ENCODE results near the gene SMC4. TPM values are rescaled to one million over a fixed set of nuclear protein-coding genes. Genes with fewer than 3 reads are reported as not detected.

Gene SMC4
- total and polyA plus RNA-seq, 7 experiments from 2014 or later: 30.1 to 185 (median 43.6) TPM

DNA sequence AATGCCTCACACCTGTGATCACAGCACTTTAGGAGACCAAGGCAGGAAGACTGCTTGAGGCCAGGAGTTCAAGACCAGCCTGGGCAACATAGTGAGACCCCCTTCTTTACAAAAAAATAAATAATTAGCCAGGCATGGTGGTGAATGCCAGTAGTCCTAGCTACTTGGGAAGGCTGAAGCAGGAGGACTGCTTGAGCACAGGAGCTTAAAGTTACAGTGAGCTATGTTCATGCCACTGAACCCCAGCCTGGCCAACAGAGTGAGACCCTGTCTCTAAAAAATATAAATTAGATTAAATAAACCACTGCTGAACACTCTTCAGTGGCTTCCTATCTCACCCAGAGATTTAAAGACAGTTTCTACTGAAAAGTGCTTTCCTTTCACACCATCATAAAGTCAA is 6.7 kb upstream of the SMC4 start:
- no peak overlapping the region for H3K27ac ChIP-seq (ENCODE audit: low read depth, low read length)
- Mint-ChIP-seq H3K4me3 (no peak overlapping the region), H3K27me3 (no peaks in the 10 kb centered on the region), H3K9me3 (no peaks in the 10 kb centered on the region), H3K36me3 (peaks cover 0 to 19% (median 7%) of the 10 kb centered on the region in 5 donors), H3K4me1 (peaks cover 7 to 28% (median 20%) of the 10 kb centered on the region in 7 donors), H3K27ac (no peak overlapping the region)
- no peaks in the 10 kb centered on the region for H3K36me3 ChIP-seq (ENCODE audit: control insufficient read depth in 2 of 3, insufficient read depth in 3 of 3, low read length in 3 of 3)
- no peak for DNase-seq
- peaks cover 0 to 2% of the 10 kb centered on the region in 2 donors for H3K4me1 ChIP-seq (ENCODE audit: control insufficient read depth in 2 of 2, insufficient read depth in 2 of 2, low read length in 2 of 2)
- H3K27me3 ChIP-seq (ENCODE audit: control insufficient read depth in 2 of 2, insufficient read depth in 2 of 2, low read length in 2 of 2): no peaks in the 10 kb centered on the region
- intact Hi-C loops (cut with micrococcal nuclease): no loop called here
- POLR2A ChIA-PET: no interaction called here
- no peak overlapping the region for H3K4me3 ChIP-seq (ENCODE audit: low read length)
- no peak for ATAC-seq
- no peaks in the 10 kb centered on the region for H3K9me3 ChIP-seq (ENCODE audit: control insufficient read depth in 2 of 3, low read length in 3 of 3)
- CTCF ChIA-PET: no interaction called here

DNA sequence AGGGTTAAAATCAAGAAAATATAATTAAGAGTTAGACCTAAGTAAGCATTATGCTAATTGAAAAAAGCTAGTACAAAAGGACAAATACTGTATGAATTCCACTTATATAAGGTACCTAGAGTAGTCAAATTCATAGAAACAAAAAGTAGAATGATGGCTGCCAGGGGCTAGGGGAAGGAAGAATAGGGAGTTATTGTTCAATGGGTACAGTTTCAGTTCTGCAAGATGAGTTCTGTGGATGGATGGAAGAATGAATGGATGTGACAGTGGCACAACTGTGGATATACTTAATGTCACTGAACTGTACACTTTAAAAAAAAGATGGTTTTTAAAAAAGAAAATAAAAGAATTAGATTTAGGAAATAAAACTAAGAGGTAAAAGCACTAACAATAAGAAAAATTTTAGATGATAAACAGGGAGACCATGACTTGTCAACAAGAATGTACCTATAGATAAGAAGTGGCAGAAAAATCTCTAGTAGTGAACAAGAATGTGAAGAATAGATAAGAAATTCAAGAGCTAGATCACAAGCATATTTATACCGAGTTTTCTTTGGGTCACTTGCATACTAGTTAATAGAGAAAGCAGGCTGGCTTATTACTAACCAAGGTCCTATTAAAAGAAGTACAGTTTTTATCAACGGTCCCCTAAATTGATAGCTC is 6.0 kb upstream of the SMC4 start:
- no peak overlapping the region for H3K27ac Mint-ChIP-seq
- no peaks in the 10 kb centered on the region for H3K27me3 ChIP-seq (ENCODE audit: control insufficient read depth in 2 of 2, insufficient read depth in 2 of 2, low read length in 2 of 2)
- H3K27ac ChIP-seq (ENCODE audit: low read depth, low read length): no peak overlapping the region
- no peaks in the 10 kb centered on the region for H3K27me3 Mint-ChIP-seq
- no peak overlapping the region for H3K4me3 ChIP-seq (ENCODE audit: low read length)
- DNase-seq (no peak), ATAC-seq (no peak)
- intact Hi-C loops (cut with micrococcal nuclease): no loop called here
- peaks cover 0 to 19% (median 5%) of the 10 kb centered on the region in 5 donors for H3K36me3 Mint-ChIP-seq
- CTCF ChIA-PET: no interaction called here
- H3K4me3 Mint-ChIP-seq: no peak overlapping the region
- H3K36me3 ChIP-seq (ENCODE audit: control insufficient read depth in 2 of 3, insufficient read depth in 3 of 3, low read length in 3 of 3): no peaks in the 10 kb centered on the region
- H3K4me1 ChIP-seq (ENCODE audit: control insufficient read depth in 2 of 2, insufficient read depth in 2 of 2, low read length in 2 of 2): peaks cover 6 to 9% of the 10 kb centered on the region in 2 donors
- H3K9me3 ChIP-seq (ENCODE audit: control insufficient read depth in 2 of 3, low read length in 3 of 3): no peaks in the 10 kb centered on the region
- H3K4me1 Mint-ChIP-seq: peaks cover 10 to 29% (median 25%) of the 10 kb centered on the region in 7 donors
- POLR2A ChIA-PET: interaction anchor here (0.7 kb wide), 1 partner anchor 827 kb away, joined by 4 read pairs; no protein-coding TSS in a partner anchor
- no peaks in the 10 kb centered on the region for H3K9me3 Mint-ChIP-seq

DNA sequence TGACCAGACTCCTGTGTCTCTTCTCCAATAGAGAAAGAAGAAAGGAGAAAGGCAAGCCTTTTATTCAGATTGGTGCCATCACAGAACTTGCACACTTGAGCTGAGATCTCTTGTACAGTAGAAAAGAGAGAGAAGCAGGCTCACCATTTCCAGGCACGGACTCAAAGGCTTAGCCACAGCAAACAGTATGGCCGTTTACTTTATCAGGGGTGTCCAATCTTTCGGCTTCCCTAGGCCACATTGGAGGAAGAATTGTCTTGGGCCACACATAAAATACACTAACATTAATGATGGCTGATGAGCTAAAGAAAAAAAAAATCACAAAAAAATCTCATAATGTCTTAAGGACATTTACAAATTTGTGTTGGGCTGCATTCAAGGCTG is 5.4 kb upstream of the SMC4 start:
- Mint-ChIP-seq H3K27ac (no peak overlapping the region), H3K9me3 (peaks cover 0 to under 1% (median 0%) of the 10 kb centered on the region in 11 donors), H3K36me3 (peaks cover 0 to 19% (median 7%) of the 10 kb centered on the region in 5 donors), H3K4me3 (no peak overlapping the region), H3K27me3 (peaks cover 0 to under 1% (median 0%) of the 10 kb centered on the region in 5 donors), H3K4me1 (peaks cover 15 to 33% (median 29%) of the 10 kb centered on the region in 7 donors)
- peaks cover 7 to 11% of the 10 kb centered on the region in 2 donors for H3K4me1 ChIP-seq (ENCODE audit: control insufficient read depth in 2 of 2, insufficient read depth in 2 of 2, low read length in 2 of 2)
- ChIA-PET POLR2A (interaction anchor here (0.7 kb wide), 1 partner anchor 827 kb away, joined by 4 read pairs; no protein-coding TSS in a partner anchor), CTCF (interaction anchor here (0.9 kb wide), 1 partner anchor 20 kb away, joined by 3 read pairs; no protein-coding TSS in a partner anchor)
- H3K9me3 ChIP-seq (ENCODE audit: control insufficient read depth in 2 of 3, low read length in 3 of 3): no peaks in the 10 kb centered on the region
- no peak overlapping the region for H3K4me3 ChIP-seq (ENCODE audit: low read length)
- no peaks in the 10 kb centered on the region for H3K36me3 ChIP-seq (ENCODE audit: control insufficient read depth in 2 of 3, insufficient read depth in 3 of 3, low read length in 3 of 3)
- no peaks in the 10 kb centered on the region for H3K27me3 ChIP-seq (ENCODE audit: control insufficient read depth in 2 of 2, insufficient read depth in 2 of 2, low read length in 2 of 2)
- ATAC-seq: no peak
- H3K27ac ChIP-seq (ENCODE audit: low read depth, low read length): no peak overlapping the region
- intact Hi-C loops (cut with micrococcal nuclease): no loop called here
- DNase-seq: no peak

DNA sequence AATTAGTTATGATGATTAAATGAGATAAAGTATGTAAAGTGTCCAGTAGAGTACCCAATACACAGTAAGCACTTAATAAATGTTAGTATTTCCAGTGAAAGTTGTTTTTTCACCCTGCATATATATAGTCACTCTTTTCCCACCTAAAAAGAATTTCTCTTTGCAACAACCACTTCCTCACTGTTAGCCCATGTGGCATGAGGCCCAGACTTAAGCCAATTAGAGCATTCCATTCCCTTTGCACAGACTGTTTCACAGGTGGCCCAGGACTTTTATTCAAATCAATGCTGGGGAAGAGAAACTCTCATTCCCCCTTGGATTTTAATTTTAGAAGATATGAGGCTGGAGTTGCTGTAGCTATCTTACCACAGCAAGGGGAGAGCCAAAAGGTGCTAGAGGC is 4.2 kb upstream of the SMC4 start:
- ChIA-PET POLR2A (no interaction called here), CTCF (interaction anchor here (0.9 kb wide), 1 partner anchor 18 kb away, joined by 4 read pairs; no protein-coding TSS in a partner anchor)
- H3K36me3 Mint-ChIP-seq: peaks cover 0 to 15% (median 8%) of the 10 kb centered on the region in 5 donors
- peaks cover 7 to 11% of the 10 kb centered on the region in 2 donors for H3K4me1 ChIP-seq (ENCODE audit: control insufficient read depth in 2 of 2, insufficient read depth in 2 of 2, low read length in 2 of 2)
- no peak overlapping the region for H3K4me3 ChIP-seq (ENCODE audit: low read length)
- intact Hi-C loops (cut with micrococcal nuclease): loop anchor here (5.0 kb wide), 6 partner anchors 233 to 1753 kb away; partner anchors contain the start of genes IL12A (in 2 of the 2), GFM1 (in 1 of the 2) and MFSD1 (in 1 of the 2)
- no peak overlapping the region for H3K4me3 Mint-ChIP-seq
- peaks cover 0 to 5% (median 0%) of the 10 kb centered on the region in 5 donors for H3K27me3 Mint-ChIP-seq
- no peaks in the 10 kb centered on the region for H3K27me3 ChIP-seq (ENCODE audit: control insufficient read depth in 2 of 2, insufficient read depth in 2 of 2, low read length in 2 of 2)
- no peaks in the 10 kb centered on the region for H3K9me3 ChIP-seq (ENCODE audit: control insufficient read depth in 2 of 3, low read length in 3 of 3)
- H3K9me3 Mint-ChIP-seq: peaks cover 0 to 11% (median 0%) of the 10 kb centered on the region in 11 donors
- H3K27ac Mint-ChIP-seq: no peak overlapping the region
- H3K27ac ChIP-seq (ENCODE audit: low read depth, low read length): no peak overlapping the region
- DNase-seq (no peak), ATAC-seq (no peak)
- H3K36me3 ChIP-seq (ENCODE audit: control insufficient read depth in 2 of 3, insufficient read depth in 3 of 3, low read length in 3 of 3): peaks cover 0 to 7% (median 0%) of the 10 kb centered on the region in 3 experiments
- H3K4me1 Mint-ChIP-seq: peaks cover 15 to 40% (median 33%) of the 10 kb centered on the region in 7 donors

DNA sequence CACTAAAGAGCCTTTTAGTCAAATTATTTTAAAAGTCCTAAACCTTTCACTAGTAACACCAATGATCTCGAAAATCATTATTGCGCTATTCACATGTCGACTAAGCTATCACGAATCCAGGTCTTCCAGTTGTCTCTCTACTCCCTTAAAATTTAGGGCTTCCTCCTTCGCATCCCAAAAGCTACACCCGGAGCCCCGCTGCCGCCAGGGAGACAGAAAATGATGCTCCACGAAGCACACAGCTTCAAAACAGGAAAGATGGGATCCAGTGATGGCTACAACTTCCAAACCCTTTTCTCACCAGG is 678 bp upstream of the SMC4 start:
- Mint-ChIP-seq H3K27ac (peak overlapping the region; percentile 98 to 100 (median 100)), H3K4me3 (peak overlapping the region; percentile 86 to 99 (median 98)), H3K36me3 (peaks cover 5 to 25% (median 11%) of the 10 kb centered on the region in 5 donors), H3K9me3 (peaks cover 0 to 11% (median 0%) of the 10 kb centered on the region in 11 donors), H3K4me1 (peaks cover 24 to 58% (median 53%) of the 10 kb centered on the region in 7 donors), H3K27me3 (peaks cover 5 to 19% (median 9%) of the 10 kb centered on the region in 5 donors)
- ChIA-PET POLR2A (interaction anchor here (0.9 to 1.9 kb wide), 2 partner anchors 14 to 50 kb away, joined by 3 to 12 read pairs; partner anchors contain the start of gene TRIM59), CTCF (no interaction called here)
- Histone ChIP-seq H3K36me3 (ENCODE audit: control insufficient read depth in 2 of 3, insufficient read depth in 3 of 3, low read length in 3 of 3) (peaks cover 0 to 7% (median 0%) of the 10 kb centered on the region in 3 experiments), H3K27ac (ENCODE audit: low read depth, low read length) (peak overlapping the region; percentile 88), H3K9me3 (ENCODE audit: control insufficient read depth in 2 of 3, low read length in 3 of 3) (no peaks in the 10 kb centered on the region), H3K4me1 (ENCODE audit: control insufficient read depth in 2 of 2, insufficient read depth in 2 of 2, low read length in 2 of 2) (peaks cover 11 to 23% of the 10 kb centered on the region in 2 donors), H3K4me3 (ENCODE audit: low read length) (peak overlapping the region; percentile 86), H3K27me3 (ENCODE audit: control insufficient read depth in 2 of 2, insufficient read depth in 2 of 2, low read length in 2 of 2) (peaks cover 0 to 4% of the 10 kb centered on the region in 2 donors)
- intact Hi-C loops (cut with micrococcal nuclease): loop anchor here (1.0 to 5.0 kb wide), 17 partner anchors 15 to 1756 kb away; partner anchors contain the start of genes GFM1 (in 2 of the 2), IL12A (in 2 of the 2), KPNA4 (in 2 of the 2) and NMD3 (in 2 of the 2)
- ATAC-seq (peak; percentile 1), DNase-seq (no peak)

DNA sequence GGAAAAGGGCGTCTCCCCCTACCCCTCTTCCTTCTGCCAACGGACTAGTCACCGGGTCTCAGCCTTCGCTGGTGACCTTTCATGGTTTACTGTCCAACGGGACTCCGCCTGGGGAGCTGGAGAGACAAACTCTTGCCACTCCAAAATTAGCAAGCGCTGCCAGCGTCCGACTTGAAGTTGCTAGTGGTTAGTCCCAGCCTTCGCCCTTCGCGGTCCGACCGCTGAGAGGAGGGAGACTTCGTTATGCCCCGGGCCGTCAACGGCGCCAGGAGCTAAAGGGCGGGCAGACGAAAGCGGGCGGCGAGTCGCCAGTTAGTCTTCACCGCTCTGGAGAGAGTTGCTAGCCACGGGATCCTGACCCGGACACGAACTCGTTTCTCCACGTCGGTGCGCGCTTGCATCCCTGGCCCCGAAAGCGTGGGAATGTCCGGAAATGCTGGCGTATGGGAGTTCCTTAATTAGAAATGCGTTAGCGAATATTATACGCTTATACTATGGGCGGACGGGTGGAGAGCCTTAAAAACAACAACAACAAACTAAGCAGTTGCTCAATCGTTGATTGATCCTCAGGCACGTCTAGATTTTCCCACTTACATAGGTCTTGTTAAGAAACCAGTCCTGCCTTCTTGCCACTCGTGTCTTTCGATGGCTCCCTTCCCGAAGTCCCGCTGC is 716 bp downstream of the SMC4 start:
- no peak for ATAC-seq
- Mint-ChIP-seq H3K4me3 (peak overlapping the region; percentile 86 to 99 (median 98)), H3K27me3 (peaks cover 5 to 19% (median 9%) of the 10 kb centered on the region in 5 donors), H3K9me3 (peaks cover 0 to 11% (median 0%) of the 10 kb centered on the region in 11 donors), H3K36me3 (peaks cover 0 to 28% (median 11%) of the 10 kb centered on the region in 5 donors), H3K27ac (peak overlapping the region; percentile 98 to 100 (median 100)), H3K4me1 (peaks cover 24 to 62% (median 60%) of the 10 kb centered on the region in 7 donors)
- intact Hi-C loops (cut with micrococcal nuclease): no loop called here
- Histone ChIP-seq H3K36me3 (ENCODE audit: control insufficient read depth in 2 of 3, insufficient read depth in 3 of 3, low read length in 3 of 3) (peaks cover 0 to 7% (median 0%) of the 10 kb centered on the region in 3 experiments), H3K4me1 (ENCODE audit: control insufficient read depth in 2 of 2, insufficient read depth in 2 of 2, low read length in 2 of 2) (peaks cover 11 to 23% of the 10 kb centered on the region in 2 donors), H3K4me3 (ENCODE audit: low read length) (peak overlapping the region; percentile 86), H3K27ac (ENCODE audit: low read depth, low read length) (peak overlapping the region; percentile 88), H3K27me3 (ENCODE audit: control insufficient read depth in 2 of 2, insufficient read depth in 2 of 2, low read length in 2 of 2) (peaks cover 0 to 4% of the 10 kb centered on the region in 2 donors), H3K9me3 (ENCODE audit: control insufficient read depth in 2 of 3, low read length in 3 of 3) (no peaks in the 10 kb centered on the region)
- ChIA-PET POLR2A (interaction anchor here (0.7 to 1.9 kb wide), 5 partner anchors 13 to 49 kb away, joined by 3 to 12 read pairs (median 5); partner anchors contain the start of gene TRIM59), CTCF (no interaction called here)
- peak in 4 of 9 donors; percentile 14 to 56 (median 26) for DNase-seq
